ENCODE results near the gene CD63. TPM values are rescaled to one million over a fixed set of nuclear protein-coding genes. Genes with fewer than 3 reads are reported as not detected.

CD63 gene
- total and polyA plus RNA-seq, 9 of the 15 experiments (the other 6 are each of a cell fraction or from before 2014, with no cell fraction given), result 313 to 735 (median 433) TPM

DNA sequence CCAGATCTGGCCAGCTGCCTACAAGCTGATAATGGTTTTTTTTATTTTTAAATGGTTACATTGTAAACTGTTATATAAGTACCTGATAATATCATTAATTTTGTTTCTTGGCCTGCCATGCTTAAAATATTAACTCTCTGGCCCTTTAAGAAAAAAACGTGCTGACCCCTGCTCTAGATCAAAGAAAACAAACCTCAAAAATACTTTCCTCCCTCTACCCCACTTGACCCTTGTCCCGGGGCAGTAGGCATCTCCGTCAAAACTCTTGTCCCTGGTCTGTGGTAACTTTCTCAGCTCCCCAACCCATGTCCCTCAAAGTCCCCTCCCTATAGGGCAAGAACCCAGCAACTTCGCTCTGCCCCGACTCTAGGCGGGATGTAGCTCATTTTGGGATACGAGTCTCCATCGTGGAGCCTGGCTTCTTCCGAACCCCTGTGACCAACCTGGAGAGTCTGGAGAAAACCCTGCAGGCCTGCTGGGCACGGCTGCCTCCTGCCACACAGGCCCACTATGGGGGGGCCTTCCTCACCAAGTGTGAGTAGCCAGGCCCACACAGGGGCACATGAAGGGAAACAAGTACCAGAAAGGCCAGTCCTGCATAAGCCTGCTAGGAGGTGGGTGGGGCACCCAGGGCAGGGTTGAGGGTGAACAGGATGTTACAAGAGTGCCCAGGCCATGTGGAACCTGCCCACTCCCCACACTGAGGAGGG, 5.1 kb downstream of the CD63 start:
- Histone ChIP-seq H3K79me2 (ENCODE audit: control insufficient read depth, insufficient read depth, low read length) (peaks cover 23% of the 10 kb centered on the region), H3K4me2 (ENCODE audit: insufficient read depth, low read length) (no peak overlapping the region), H4K20me1 (replicated peaks; ENCODE audit: control insufficient read depth, insufficient read depth, low read length) (peaks cover 22% of the 10 kb centered on the region; the same call in 1 of the 2 replicates), H3K36me3 (ENCODE audit: control insufficient read depth, insufficient read depth, low read length) (peaks cover 42% of the 10 kb centered on the region), H3K9me3 (replicated peaks; ENCODE audit: control insufficient read depth, insufficient read depth, low read depth, low read length) (no peaks in the 10 kb centered on the region), H2AFZ (ENCODE audit: low read depth, low read length) (no peak overlapping the region), H3K27me3 (ENCODE audit: control insufficient read depth in 2 of 2, insufficient read depth in 2 of 2, low read length in 2 of 2) (no peaks in the 10 kb centered on the region), H3K4me1 (replicated peaks in 1 of 2; ENCODE audit: control insufficient read depth in 2 of 2, insufficient read depth in 2 of 2, low read length in 2 of 2) (peaks cover 13 to 36% of the 10 kb centered on the region in 2 experiments; a peak in 4 of 5 replicates), H3K4me3 (no peak overlapping the region), H3K9ac (ENCODE audit: insufficient read depth in 1 of 2, low read depth in 2 of 2, low read length in 2 of 2) (0 out of 4 replicates have a peak overlapping the region, but pooled peaks of 1 of the 2 experiments have one; percentile 47), H3K27ac (ENCODE audit: extremely low read depth, low read depth, low read length) (no peak overlapping the region), H3K9me1 (ENCODE audit: control insufficient read depth, insufficient read depth, low read length) (no peaks in the 10 kb centered on the region)
- ATAC-seq (no peak), DNase-seq (ENCODE audit: extremely low read depth in 1 of 4, low spot score in 3 of 4) (no peak), FAIRE-seq (no peak)
- ChIA-PET POLR2A (interaction anchor here (0.6 to 1.5 kb wide), 3 partner anchors 11 to 277 kb away, joined by 3 to 5 read pairs (median 3); no protein-coding TSS in a partner anchor), CTCF (ENCODE audit: low intra/inter-chr PET ratio) (interaction anchor here (1.0 to 3.1 kb wide), 2 partner anchors 14 to 73 kb away, joined by 4 to 20 read pairs; no protein-coding TSS in a partner anchor)
- intact Hi-C loops (cut with micrococcal nuclease) (loop anchor here (1.0 kb wide), 2 partner anchors 14 to 64 kb away; no protein-coding TSS in a partner anchor), in situ Hi-C loops (cut with MboI) (no loop called here)
- BruUV-seq (replicated peaks), result no TSS peak
- WGBS (ENCODE audit: insufficient coverage, low coverage, missing lambda C conversion rate), result 81% methylated on average over 10 of the region's 10 CpGs
- TF ChIP-seq PTBP1 (IDR thresholded peaks at IDR 0.05; ENCODE audit: low read depth, low read length) (no peak), KLF16 (IDR thresholded peaks at IDR 0.05) (no peak), ZNF778 (CRISPR knock-in tag; IDR thresholded peaks at IDR 0.05) (no peak), SIRT6 (IDR thresholded peaks at IDR 0.05; ENCODE audit: low read depth, low read length) (peak; percentile 75), ZFP36 (IDR thresholded peaks at IDR 0.05; ENCODE audit: low read depth, low read length, partially characterized antibody) (no peak), ZBTB7A (IDR thresholded peaks at IDR 0.05; ENCODE audit: borderline replicate concordance, control insufficient read depth, low read depth, low read length) (no peak), BCOR (IDR thresholded peaks at IDR 0.05) (no peak), CEBPG (CRISPR knock-in tag; IDR thresholded peaks at IDR 0.05) (peak; percentile 19; the same call in 1 of the 2 replicates), CEBPG (tag; conservative IDR thresholded peaks at IDR 0.05 in 1 of 2, IDR thresholded peaks at IDR 0.05 in 1 of 2) (no peak), IFI16 (CRISPR knock-in tag; IDR thresholded peaks at IDR 0.05) (no peak), POLR2G (IDR thresholded peaks at IDR 0.05; ENCODE audit: low read depth, low read length) (peak; percentile 76), ZNF124 (CRISPR knock-in tag; IDR thresholded peaks at IDR 0.05) (no peak), KAT7 (CRISPR knock-in tag; IDR thresholded peaks at IDR 0.05; ENCODE audit: borderline replicate concordance) (no peak), ZNF707 (CRISPR knock-in tag; conservative IDR thresholded peaks at IDR 0.05) (no peak), EP400 (IDR thresholded peaks at IDR 0.05) (no peak), TCF7L2 (IDR thresholded peaks at IDR 0.05; ENCODE audit: low read depth, low read length) (no peak)
- TF ChIP-seq, protein P1, sequence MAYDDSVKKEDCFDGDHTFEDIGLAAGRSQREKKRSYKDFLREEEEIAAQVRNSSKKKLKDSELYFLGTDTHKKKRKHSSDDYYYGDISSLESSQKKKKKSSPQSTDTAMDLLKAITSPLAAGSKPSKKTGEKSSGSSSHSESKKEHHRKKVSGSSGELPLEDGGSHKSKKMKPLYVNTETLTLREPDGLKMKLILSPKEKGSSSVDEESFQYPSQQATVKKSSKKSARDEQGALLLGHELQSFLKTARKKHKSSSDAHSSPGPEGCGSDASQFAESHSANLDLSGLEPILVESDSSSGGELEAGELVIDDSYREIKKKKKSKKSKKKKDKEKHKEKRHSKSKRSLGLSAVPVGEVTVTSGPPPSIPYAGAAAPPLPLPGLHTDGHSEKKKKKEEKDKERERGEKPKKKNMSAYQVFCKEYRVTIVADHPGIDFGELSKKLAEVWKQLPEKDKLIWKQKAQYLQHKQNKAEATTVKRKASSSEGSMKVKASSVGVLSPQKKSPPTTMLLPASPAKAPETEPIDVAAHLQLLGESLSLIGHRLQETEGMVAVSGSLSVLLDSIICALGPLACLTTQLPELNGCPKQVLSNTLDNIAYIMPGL (CRISPR knock-in tag; IDR thresholded peaks at IDR 0.05), result no peak
- TF ChIP-seq, protein P2, sequence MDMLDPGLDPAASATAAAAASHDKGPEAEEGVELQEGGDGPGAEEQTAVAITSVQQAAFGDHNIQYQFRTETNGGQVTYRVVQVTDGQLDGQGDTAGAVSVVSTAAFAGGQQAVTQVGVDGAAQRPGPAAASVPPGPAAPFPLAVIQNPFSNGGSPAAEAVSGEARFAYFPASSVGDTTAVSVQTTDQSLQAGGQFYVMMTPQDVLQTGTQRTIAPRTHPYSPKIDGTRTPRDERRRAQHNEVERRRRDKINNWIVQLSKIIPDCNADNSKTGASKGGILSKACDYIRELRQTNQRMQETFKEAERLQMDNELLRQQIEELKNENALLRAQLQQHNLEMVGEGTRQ (CRISPR knock-in tag; IDR thresholded peaks at IDR 0.05), result no peak
- TF ChIP-seq, protein P3, sequence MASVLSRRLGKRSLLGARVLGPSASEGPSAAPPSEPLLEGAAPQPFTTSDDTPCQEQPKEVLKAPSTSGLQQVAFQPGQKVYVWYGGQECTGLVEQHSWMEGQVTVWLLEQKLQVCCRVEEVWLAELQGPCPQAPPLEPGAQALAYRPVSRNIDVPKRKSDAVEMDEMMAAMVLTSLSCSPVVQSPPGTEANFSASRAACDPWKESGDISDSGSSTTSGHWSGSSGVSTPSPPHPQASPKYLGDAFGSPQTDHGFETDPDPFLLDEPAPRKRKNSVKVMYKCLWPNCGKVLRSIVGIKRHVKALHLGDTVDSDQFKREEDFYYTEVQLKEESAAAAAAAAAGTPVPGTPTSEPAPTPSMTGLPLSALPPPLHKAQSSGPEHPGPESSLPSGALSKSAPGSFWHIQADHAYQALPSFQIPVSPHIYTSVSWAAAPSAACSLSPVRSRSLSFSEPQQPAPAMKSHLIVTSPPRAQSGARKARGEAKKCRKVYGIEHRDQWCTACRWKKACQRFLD (CRISPR knock-in tag; IDR thresholded peaks at IDR 0.05), result no peak

Measured in K562 (cell line).